ENCODE data around the gene NR2C1.

NR2C1 gene

GRCh38 chr12:95066091-95066855 is 7.1 kb downstream of the NR2C1 start:
- Mint-ChIP-seq H3K9me3 (no peaks in the 10 kb centered on the region), H3K36me3 (ENCODE audit: low read depth) (peaks cover 25% of the 10 kb centered on the region), H3K4me3 (no peak overlapping the region), H3K27ac (no peak overlapping the region), H3K27me3 (no peaks in the 10 kb centered on the region), H3K4me1 (peaks cover 6% of the 10 kb centered on the region)
- DNase-seq, result no peak
- no peak for ATAC-seq

- Mint-ChIP-seq H3K4me1 (no peaks in the 10 kb centered on the region), H3K36me3 (ENCODE audit: low read depth) (peaks cover 32% of the 10 kb centered on the region), H3K27me3 (no peaks in the 10 kb centered on the region)
These were observed 12.5 kb downstream of the NR2C1 start for GRCh38 chr12:95060951-95061350.

GRCh38 chr12:95059984-95060383 is 13.4 kb downstream of the NR2C1 start:
- H3K27ac Mint-ChIP-seq, result no peak overlapping the region
- no peak for DNase-seq
- H3K9me3 Mint-ChIP-seq, result no peaks in the 10 kb centered on the region
- H3K36me3 Mint-ChIP-seq (ENCODE audit: low read depth), result peaks cover 32% of the 10 kb centered on the region
- H3K27me3 Mint-ChIP-seq, result no peaks in the 10 kb centered on the region
- ATAC-seq, result no peak
- no peaks in the 10 kb centered on the region for H3K4me1 Mint-ChIP-seq
- no peak overlapping the region for H3K4me3 Mint-ChIP-seq

More at GRCh38 chr12:95060951-95061350, 12.5 kb downstream of the NR2C1 start:
- DNase-seq (no peak), ATAC-seq (no peak)
- Mint-ChIP-seq H3K4me3 (no peak overlapping the region), H3K9me3 (no peaks in the 10 kb centered on the region), H3K27ac (no peak overlapping the region)

GRCh38 chr12:95057424-95057823 is 16.0 kb downstream of the NR2C1 start:
- Mint-ChIP-seq H3K27ac (no peak overlapping the region), H3K4me1 (no peaks in the 10 kb centered on the region), H3K36me3 (ENCODE audit: low read depth) (peaks cover 27% of the 10 kb centered on the region), H3K4me3 (no peak overlapping the region), H3K9me3 (no peaks in the 10 kb centered on the region), H3K27me3 (no peaks in the 10 kb centered on the region)
- no peak for DNase-seq
- no peak for ATAC-seq

- Mint-ChIP-seq H3K27me3 (no peaks in the 10 kb centered on the region), H3K27ac (no peak overlapping the region), H3K4me1 (peaks cover 4% of the 10 kb centered on the region), H3K36me3 (ENCODE audit: low read depth) (peaks cover 24% of the 10 kb centered on the region), H3K4me3 (no peak overlapping the region), H3K9me3 (no peaks in the 10 kb centered on the region)
- no peak for DNase-seq
- ATAC-seq, result no peak
These were observed 18.4 kb downstream of the NR2C1 start for GRCh38 chr12:95055057-95055456.

GRCh38 chr12:95054206-95054605 is 19.2 kb downstream of the NR2C1 start:
- peaks cover 4% of the 10 kb centered on the region for H3K4me1 Mint-ChIP-seq
- no peaks in the 10 kb centered on the region for H3K9me3 Mint-ChIP-seq
- DNase-seq (no peak), ATAC-seq (no peak)
- peaks cover 24% of the 10 kb centered on the region for H3K36me3 Mint-ChIP-seq (ENCODE audit: low read depth)
- H3K27me3 Mint-ChIP-seq, result no peaks in the 10 kb centered on the region
- no peak overlapping the region for H3K4me3 Mint-ChIP-seq
- H3K27ac Mint-ChIP-seq, result no peak overlapping the region

- Mint-ChIP-seq H3K4me3 (no peak overlapping the region), H3K4me1 (peaks cover 4% of the 10 kb centered on the region), H3K27ac (no peak overlapping the region), H3K27me3 (no peaks in the 10 kb centered on the region), H3K36me3 (ENCODE audit: low read depth) (peaks cover 30% of the 10 kb centered on the region), H3K9me3 (no peaks in the 10 kb centered on the region)
- peak; percentile 68 for ATAC-seq
- no peak for DNase-seq
These were observed 22.2 kb downstream of the NR2C1 start for GRCh38 chr12:95051241-95051640.

- ATAC-seq (no peak), DNase-seq (no peak)
- peaks cover 20% of the 10 kb centered on the region for H3K36me3 Mint-ChIP-seq (ENCODE audit: low read depth)
- no peak overlapping the region for H3K27ac Mint-ChIP-seq
- H3K4me3 Mint-ChIP-seq, result no peak overlapping the region
- no peaks in the 10 kb centered on the region for H3K27me3 Mint-ChIP-seq
- H3K4me1 Mint-ChIP-seq, result peaks cover 16% of the 10 kb centered on the region
- H3K9me3 Mint-ChIP-seq, result no peaks in the 10 kb centered on the region
These were observed 35.5 kb downstream of the NR2C1 start for GRCh38 chr12:95037906-95038305.

- ATAC-seq, result no peak
- H3K4me3 Mint-ChIP-seq, result no peak overlapping the region
- H3K4me1 Mint-ChIP-seq, result peaks cover 12% of the 10 kb centered on the region
- no peak overlapping the region for H3K27ac Mint-ChIP-seq
- no peaks in the 10 kb centered on the region for H3K9me3 Mint-ChIP-seq
- H3K36me3 Mint-ChIP-seq (ENCODE audit: low read depth), result peaks cover 18% of the 10 kb centered on the region
- DNase-seq, result no peak
- H3K27me3 Mint-ChIP-seq, result no peaks in the 10 kb centered on the region
These were observed 38.7 kb downstream of the NR2C1 start for GRCh38 chr12:95034750-95035149.

- peaks cover 7% of the 10 kb centered on the region for H3K36me3 Mint-ChIP-seq (ENCODE audit: low read depth)
- H3K9me3 Mint-ChIP-seq, result no peaks in the 10 kb centered on the region
- ATAC-seq, result no peak
- no peaks in the 10 kb centered on the region for H3K4me1 Mint-ChIP-seq
- H3K27me3 Mint-ChIP-seq, result no peaks in the 10 kb centered on the region
- no peak for DNase-seq
- H3K4me3 Mint-ChIP-seq, result no peak overlapping the region
- no peak overlapping the region for H3K27ac Mint-ChIP-seq
These were observed 50.9 kb downstream of the NR2C1 start for GRCh38 chr12:95022477-95022876.

GRCh38 chr12:95017482-95017881 is 55.9 kb downstream of the NR2C1 start:
- Mint-ChIP-seq H3K4me1 (no peaks in the 10 kb centered on the region), H3K9me3 (peaks cover 6% of the 10 kb centered on the region), H3K27ac (no peak overlapping the region), H3K36me3 (ENCODE audit: low read depth) (no peaks in the 10 kb centered on the region), H3K4me3 (no peak overlapping the region), H3K27me3 (no peaks in the 10 kb centered on the region)
- no peak for ATAC-seq
- no peak for DNase-seq

- DNase-seq (no peak), ATAC-seq (no peak)
- Mint-ChIP-seq H3K4me3 (no peak overlapping the region), H3K4me1 (no peaks in the 10 kb centered on the region), H3K27ac (no peak overlapping the region), H3K27me3 (no peaks in the 10 kb centered on the region), H3K9me3 (peaks cover 6% of the 10 kb centered on the region), H3K36me3 (ENCODE audit: low read depth) (no peaks in the 10 kb centered on the region)
These were observed 57.3 kb downstream of the NR2C1 start for GRCh38 chr12:95016120-95016519.

GRCh38 chr12:95014554-95014953 is 58.9 kb downstream of the NR2C1 start:
- no peak overlapping the region for H3K27ac Mint-ChIP-seq
- H3K9me3 Mint-ChIP-seq, result peaks cover 6% of the 10 kb centered on the region
- no peaks in the 10 kb centered on the region for H3K4me1 Mint-ChIP-seq
- DNase-seq, result no peak
- no peaks in the 10 kb centered on the region for H3K27me3 Mint-ChIP-seq
- H3K4me3 Mint-ChIP-seq, result no peak overlapping the region
- ATAC-seq, result no peak
- no peaks in the 10 kb centered on the region for H3K36me3 Mint-ChIP-seq (ENCODE audit: low read depth)

GRCh38 chr12:95006206-95006605 is 67.2 kb downstream of the NR2C1 start:
- H3K36me3 Mint-ChIP-seq (ENCODE audit: low read depth), result peaks cover 14% of the 10 kb centered on the region
- H3K4me1 Mint-ChIP-seq, result peaks cover 23% of the 10 kb centered on the region
- ATAC-seq (no peak), DNase-seq (no peak)
- H3K27me3 Mint-ChIP-seq, result peaks cover 3% of the 10 kb centered on the region
- no peak overlapping the region for H3K27ac Mint-ChIP-seq
- peaks cover 20% of the 10 kb centered on the region for H3K9me3 Mint-ChIP-seq
- H3K4me3 Mint-ChIP-seq, result no peak overlapping the region

- peaks cover 3% of the 10 kb centered on the region for H3K27me3 Mint-ChIP-seq
- H3K27ac Mint-ChIP-seq, result peak overlapping the region; percentile 56
- H3K9me3 Mint-ChIP-seq, result peaks cover 20% of the 10 kb centered on the region
- H3K36me3 Mint-ChIP-seq (ENCODE audit: low read depth), result peaks cover 21% of the 10 kb centered on the region
- peak overlapping the region; percentile 96 for H3K4me3 Mint-ChIP-seq
- no peak for ATAC-seq
- H3K4me1 Mint-ChIP-seq, result peaks cover 38% of the 10 kb centered on the region
- no peak for DNase-seq
These were observed 68.8 kb downstream of the NR2C1 start for GRCh38 chr12:95004610-95005009.

GRCh38 chr12:95003921-95004272 is 69.5 kb downstream of the NR2C1 start:
- DNase-seq (no peak), ATAC-seq (no peak)
- H3K4me3 Mint-ChIP-seq, result peak overlapping the region; percentile 96
- H3K27ac Mint-ChIP-seq, result peak overlapping the region; percentile 91
- H3K27me3 Mint-ChIP-seq, result peaks cover 3% of the 10 kb centered on the region
- peaks cover 15% of the 10 kb centered on the region for H3K9me3 Mint-ChIP-seq
- peaks cover 28% of the 10 kb centered on the region for H3K36me3 Mint-ChIP-seq (ENCODE audit: low read depth)
- peaks cover 45% of the 10 kb centered on the region for H3K4me1 Mint-ChIP-seq

Data from activated naive CD8-positive, alpha-beta T cell treated with anti-CD3 and anti-CD28 coated beads, Interleukin-2, amount 50 U/mL, for 24 hours (primary cell).